BE2C (cell line): ENCODE results near the gene TRIOBP.

Experiments
- DNase-seq: peaks from one replicate; pipeline ENCODE4 v3.0.0-alpha.2; 2020
- H3K27me3 ChIP-seq: fragments of 250-450 bp; sonication (Bioruptor Pico); 2 replicates; pipeline ENCODE4 v1.5.1; 2020; ENCODE audit warnings: mild to moderate bottlenecking
- H3K36me3 ChIP-seq: fragments of 250-450 bp; sonication (Bioruptor Pico); 2 replicates; pipeline ENCODE4 v1.5.1; 2020; ENCODE audit warnings: mild to moderate bottlenecking
- H3K4me1 ChIP-seq: fragments of 250-450 bp; sonication (Bioruptor Pico); 2 replicates; pipeline ENCODE4 v1.5.1; 2020
- H3K4me3 ChIP-seq: 2 replicates; pipeline ENCODE4 v1.5.1; 2011; ENCODE audit warnings: low read depth, low read length
- H3K9me3 ChIP-seq: fragments of 250-450 bp; sonication (Bioruptor Pico); 2 replicates; pipeline ENCODE4 v1.5.1; 2020
- TF ChIP-seq, protein P1 (sequence below): IDR thresholded peaks from 2 replicates; pipeline ENCODE4 v1.5.1; 2012; ENCODE audit warnings: mild to moderate bottlenecking, low read depth, low read length

TRIOBP gene

DNA sequence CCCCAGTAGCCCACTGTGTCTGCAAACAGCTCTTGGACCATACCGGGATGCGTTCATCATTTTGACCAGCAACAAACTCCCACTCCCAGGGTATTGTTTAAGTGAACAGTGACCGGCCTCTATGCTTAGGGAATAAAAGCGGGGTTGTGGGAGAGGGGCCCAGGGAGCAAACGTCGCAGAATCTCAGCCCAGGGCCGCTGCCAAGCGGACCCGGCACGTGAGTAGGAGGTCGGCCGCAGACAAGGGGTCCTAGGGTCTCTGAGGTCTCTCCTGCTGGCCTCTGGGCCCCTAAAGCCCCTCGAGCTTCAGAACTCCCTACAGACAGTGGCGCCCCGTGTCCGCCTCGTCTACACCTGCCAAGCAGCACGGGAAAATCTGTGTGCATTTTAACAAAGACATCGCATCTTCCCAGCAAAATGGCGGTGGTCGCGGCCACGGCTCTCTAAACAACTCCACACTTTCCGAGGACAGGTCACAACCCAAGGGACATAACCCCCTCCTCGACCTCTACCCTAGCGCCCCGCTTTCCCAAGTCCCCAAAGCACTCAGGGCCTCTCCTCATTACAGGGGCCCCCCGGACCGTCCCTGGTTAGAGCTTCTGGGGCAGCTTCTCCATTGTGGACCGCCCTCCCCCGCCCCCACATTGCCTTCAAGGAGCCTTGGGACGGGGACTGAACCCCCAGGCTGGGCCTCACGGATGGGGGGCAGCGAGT lies 106.9 kb downstream of the TRIOBP start:
- peaks cover 4% of the 10 kb centered on the region; the same call in 1 of the 2 replicates for H3K4me1 ChIP-seq

GRCh38 chr22:37804352-37804880 lies 107.6 kb downstream of the TRIOBP start:
- TF ChIP-seq, protein P1, sequence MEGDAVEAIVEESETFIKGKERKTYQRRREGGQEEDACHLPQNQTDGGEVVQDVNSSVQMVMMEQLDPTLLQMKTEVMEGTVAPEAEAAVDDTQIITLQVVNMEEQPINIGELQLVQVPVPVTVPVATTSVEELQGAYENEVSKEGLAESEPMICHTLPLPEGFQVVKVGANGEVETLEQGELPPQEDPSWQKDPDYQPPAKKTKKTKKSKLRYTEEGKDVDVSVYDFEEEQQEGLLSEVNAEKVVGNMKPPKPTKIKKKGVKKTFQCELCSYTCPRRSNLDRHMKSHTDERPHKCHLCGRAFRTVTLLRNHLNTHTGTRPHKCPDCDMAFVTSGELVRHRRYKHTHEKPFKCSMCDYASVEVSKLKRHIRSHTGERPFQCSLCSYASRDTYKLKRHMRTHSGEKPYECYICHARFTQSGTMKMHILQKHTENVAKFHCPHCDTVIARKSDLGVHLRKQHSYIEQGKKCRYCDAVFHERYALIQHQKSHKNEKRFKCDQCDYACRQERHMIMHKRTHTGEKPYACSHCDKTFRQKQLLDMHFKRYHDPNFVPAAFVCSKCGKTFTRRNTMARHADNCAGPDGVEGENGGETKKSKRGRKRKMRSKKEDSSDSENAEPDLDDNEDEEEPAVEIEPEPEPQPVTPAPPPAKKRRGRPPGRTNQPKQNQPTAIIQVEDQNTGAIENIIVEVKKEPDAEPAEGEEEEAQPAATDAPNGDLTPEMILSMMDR = no peak
- peaks cover 4% of the 10 kb centered on the region; the same call in 1 of the 2 replicates for H3K4me1 ChIP-seq
- H3K27me3 ChIP-seq = no peaks in the 10 kb centered on the region
- H3K4me3 ChIP-seq = peak overlapping the region; percentile 96
- no peaks in the 10 kb centered on the region for H3K36me3 ChIP-seq
- no peak for DNase-seq
- H3K9me3 ChIP-seq = no peaks in the 10 kb centered on the region

More for the DNA sequence above, 106.9 kb downstream of the TRIOBP start:
- peak overlapping the region; percentile 96 for H3K4me3 ChIP-seq
- no peaks in the 10 kb centered on the region for H3K27me3 ChIP-seq
- no peaks in the 10 kb centered on the region for H3K9me3 ChIP-seq
- H3K36me3 ChIP-seq = no peaks in the 10 kb centered on the region
- DNase-seq = no peak
- TF ChIP-seq, protein P1 = no peak

GRCh38 chr22:37804881-37805809 lies 108.3 kb downstream of the TRIOBP start:
- peak overlapping the region; percentile 96 for H3K4me3 ChIP-seq
- TF ChIP-seq, protein P1 = no peak
- no peaks in the 10 kb centered on the region for H3K27me3 ChIP-seq
- no peaks in the 10 kb centered on the region for H3K9me3 ChIP-seq
- H3K36me3 ChIP-seq = no peaks in the 10 kb centered on the region
- peaks cover 4% of the 10 kb centered on the region; the same call in 1 of the 2 replicates for H3K4me1 ChIP-seq
- peak; percentile 93 for DNase-seq

GRCh38 chr22:37805810-37806277 lies 109.0 kb downstream of the TRIOBP start:
- Histone ChIP-seq H3K4me1 (peaks cover 4% of the 10 kb centered on the region; the same call in 1 of the 2 replicates), H3K27me3 (no peaks in the 10 kb centered on the region), H3K9me3 (no peaks in the 10 kb centered on the region), H3K36me3 (no peaks in the 10 kb centered on the region), H3K4me3 (peak overlapping the region; percentile 96)
- DNase-seq = no peak
- TF ChIP-seq, protein P1 = no peak

- no peaks in the 10 kb centered on the region for H3K27me3 ChIP-seq
- peak overlapping the region; percentile 96 for H3K4me3 ChIP-seq
These were observed 109.8 kb downstream of the TRIOBP start for GRCh38 chr22:37806409-37807333.

More at GRCh38 chr22:37806409-37807333, 109.8 kb downstream of the TRIOBP start:
- peak; percentile 47 for DNase-seq
- Histone ChIP-seq H3K4me1 (peaks cover 4% of the 10 kb centered on the region; the same call in 1 of the 2 replicates), H3K9me3 (no peaks in the 10 kb centered on the region), H3K36me3 (no peaks in the 10 kb centered on the region)
- TF ChIP-seq, protein P1 = no peak
